Osteocyte (in vitro differentiated cells): ENCODE results near the gene HPSE2. TPM values are rescaled to one million over a fixed set of nuclear protein-coding genes. Genes with fewer than 3 reads are reported as not detected.

Experiments
- DNase-seq: peaks from one replicate; pipeline ENCODE4 v3.0.0; 2021; ENCODE audit warnings: mixed read lengths; ENCODE audit not compliant: unreplicated experiment; ENCODE audit errors: extremely low spot score
- H3K27ac Mint-ChIP-seq: one replicate; pipeline ENCODE4 v1.8.0; 2021; ENCODE audit warnings: mild to moderate bottlenecking, mixed read lengths; ENCODE audit not compliant: unreplicated experiment
- H3K27me3 Mint-ChIP-seq: one replicate; pipeline ENCODE4 v1.8.0; 2021; ENCODE audit warnings: mixed read lengths; ENCODE audit not compliant: unreplicated experiment
- H3K36me3 Mint-ChIP-seq: one replicate; pipeline ENCODE4 v1.8.0; 2021; ENCODE audit warnings: mixed read lengths; ENCODE audit not compliant: unreplicated experiment
- H3K4me1 Mint-ChIP-seq: one replicate; pipeline ENCODE4 v1.8.0; 2021; ENCODE audit warnings: mixed read lengths; ENCODE audit not compliant: unreplicated experiment
- H3K4me3 Mint-ChIP-seq: one replicate; pipeline ENCODE4 v1.8.0; 2021; ENCODE audit warnings: mild to moderate bottlenecking, moderate library complexity, mixed read lengths; ENCODE audit not compliant: unreplicated experiment
- H3K9me3 Mint-ChIP-seq: one replicate; pipeline ENCODE4 v1.8.0; 2021; ENCODE audit warnings: mixed read lengths; ENCODE audit not compliant: unreplicated experiment
- total RNA-seq: library from RNA; stranded (reverse); gene quantifications from 2 replicates; pipeline ENCODE4 v1.2.1, GENCODE V29; 2021
- TF ChIP-seq, protein P1 (sequence below): fragments of 200-600 bp; sonication (generic); IDR thresholded peaks from 2 replicates; pipeline ENCODE4 v1.5.0; 2021; ENCODE audit warnings: antibody characterized with exemption, mild to moderate bottlenecking, moderate library complexity

HPSE2 gene
- total RNA-seq, 1 donor from 2014 or later, result not detected

- DNase-seq, result no peak
- H3K4me1 Mint-ChIP-seq, result no peaks in the 10 kb centered on the region
Measured at GRCh38 chr10:98924526-98924925, 311.1 kb downstream of the HPSE2 start.

DNA sequence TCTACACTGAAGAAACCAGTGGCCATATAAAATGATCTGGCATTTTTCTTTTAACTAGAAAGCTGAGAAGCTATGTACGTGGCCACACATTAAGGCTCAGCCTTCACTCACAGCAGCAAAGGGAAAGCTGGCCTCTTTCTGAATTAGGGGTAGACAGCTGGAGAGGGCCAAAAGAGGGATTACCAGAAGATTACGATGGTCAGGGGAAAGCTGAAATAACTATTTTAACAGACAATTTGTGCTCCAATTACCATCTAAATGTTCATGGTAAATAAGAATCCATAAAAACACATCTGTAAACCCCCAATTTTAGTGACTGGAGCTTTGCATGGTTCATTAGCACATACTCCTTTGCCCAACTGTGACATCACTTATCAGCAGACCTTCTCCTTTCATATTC is 314.3 kb downstream of the HPSE2 start:
- Mint-ChIP-seq H3K36me3 (no peaks in the 10 kb centered on the region), H3K9me3 (no peaks in the 10 kb centered on the region), H3K4me1 (peaks cover 7% of the 10 kb centered on the region), H3K27me3 (no peaks in the 10 kb centered on the region), H3K27ac (no peak overlapping the region), H3K4me3 (no peak overlapping the region)
- DNase-seq, result no peak
- TF ChIP-seq, protein P1, sequence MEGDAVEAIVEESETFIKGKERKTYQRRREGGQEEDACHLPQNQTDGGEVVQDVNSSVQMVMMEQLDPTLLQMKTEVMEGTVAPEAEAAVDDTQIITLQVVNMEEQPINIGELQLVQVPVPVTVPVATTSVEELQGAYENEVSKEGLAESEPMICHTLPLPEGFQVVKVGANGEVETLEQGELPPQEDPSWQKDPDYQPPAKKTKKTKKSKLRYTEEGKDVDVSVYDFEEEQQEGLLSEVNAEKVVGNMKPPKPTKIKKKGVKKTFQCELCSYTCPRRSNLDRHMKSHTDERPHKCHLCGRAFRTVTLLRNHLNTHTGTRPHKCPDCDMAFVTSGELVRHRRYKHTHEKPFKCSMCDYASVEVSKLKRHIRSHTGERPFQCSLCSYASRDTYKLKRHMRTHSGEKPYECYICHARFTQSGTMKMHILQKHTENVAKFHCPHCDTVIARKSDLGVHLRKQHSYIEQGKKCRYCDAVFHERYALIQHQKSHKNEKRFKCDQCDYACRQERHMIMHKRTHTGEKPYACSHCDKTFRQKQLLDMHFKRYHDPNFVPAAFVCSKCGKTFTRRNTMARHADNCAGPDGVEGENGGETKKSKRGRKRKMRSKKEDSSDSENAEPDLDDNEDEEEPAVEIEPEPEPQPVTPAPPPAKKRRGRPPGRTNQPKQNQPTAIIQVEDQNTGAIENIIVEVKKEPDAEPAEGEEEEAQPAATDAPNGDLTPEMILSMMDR, result no peak

More at GRCh38 chr10:98924526-98924925, 311.1 kb downstream of the HPSE2 start:
- TF ChIP-seq, protein P1, result no peak
- Mint-ChIP-seq H3K4me3 (no peak overlapping the region), H3K27ac (no peak overlapping the region), H3K36me3 (no peaks in the 10 kb centered on the region), H3K27me3 (no peaks in the 10 kb centered on the region), H3K9me3 (peaks cover 5% of the 10 kb centered on the region)

GRCh38 chr10:98920807-98921206 is 314.8 kb downstream of the HPSE2 start:
- no peaks in the 10 kb centered on the region for H3K36me3 Mint-ChIP-seq
- no peaks in the 10 kb centered on the region for H3K9me3 Mint-ChIP-seq
- no peaks in the 10 kb centered on the region for H3K27me3 Mint-ChIP-seq
- H3K4me3 Mint-ChIP-seq, result no peak overlapping the region
- H3K27ac Mint-ChIP-seq, result no peak overlapping the region
- TF ChIP-seq, protein P1, result no peak
- no peak for DNase-seq
- peaks cover 7% of the 10 kb centered on the region for H3K4me1 Mint-ChIP-seq

- TF ChIP-seq, protein P1, result no peak
- Mint-ChIP-seq H3K4me1 (peaks cover 7% of the 10 kb centered on the region), H3K4me3 (no peak overlapping the region), H3K9me3 (no peaks in the 10 kb centered on the region), H3K27me3 (no peaks in the 10 kb centered on the region), H3K36me3 (no peaks in the 10 kb centered on the region), H3K27ac (no peak overlapping the region)
- DNase-seq, result no peak
Measured at GRCh38 chr10:98920360-98920759, 315.3 kb downstream of the HPSE2 start.

- no peaks in the 10 kb centered on the region for H3K36me3 Mint-ChIP-seq
- H3K4me3 Mint-ChIP-seq, result no peak overlapping the region
- TF ChIP-seq, protein P1, result no peak
- peaks cover 7% of the 10 kb centered on the region for H3K4me1 Mint-ChIP-seq
- no peak for DNase-seq
- H3K27ac Mint-ChIP-seq, result no peak overlapping the region
- H3K9me3 Mint-ChIP-seq, result no peaks in the 10 kb centered on the region
- no peaks in the 10 kb centered on the region for H3K27me3 Mint-ChIP-seq
Measured at GRCh38 chr10:98919899-98920298, 315.8 kb downstream of the HPSE2 start.
